IPS-20b (cell line): ENCODE results near the gene VGLL4.
"Not testable (repeated sequence)": the region's sequence is repeated elsewhere in the genome, so short reads cannot be mapped to it uniquely, and the experiment has no call there.

Source experiments
- H3K27ac ChIP-seq: one replicate; pipeline ENCODE4 v1.5.1; 2013; ENCODE audit warnings: low read length
- H3K27me3 ChIP-seq: 2 replicates; pipeline ENCODE4 v1.6.1; 2013; ENCODE audit warnings: mild to moderate bottlenecking, low read length, inconsistent platforms; ENCODE audit not compliant: insufficient read depth
- H3K36me3 ChIP-seq: 2 replicates; pipeline ENCODE4 v1.6.1; 2013; ENCODE audit warnings: low read depth, mild to moderate bottlenecking, inconsistent platforms, low read length, moderate library complexity; ENCODE audit not compliant: insufficient read depth
- H3K4me1 ChIP-seq: 2 replicates; pipeline ENCODE4 v1.6.1; 2013; ENCODE audit warnings: mild to moderate bottlenecking, control low read depth, inconsistent platforms, low read length, moderate library complexity; ENCODE audit not compliant: insufficient read depth
- H3K4me3 ChIP-seq: 2 replicates; pipeline ENCODE4 v1.5.1; 2013; ENCODE audit warnings: mild to moderate bottlenecking, low read length, inconsistent platforms
- H3K9ac ChIP-seq: 2 replicates; pipeline ENCODE4 v1.6.1; 2013; ENCODE audit warnings: low read depth, mild to moderate bottlenecking, inconsistent platforms, low read length, moderate library complexity
- H3K9me3 ChIP-seq: 2 replicates; pipeline ENCODE4 v1.6.1; 2013; ENCODE audit warnings: mild to moderate bottlenecking, low read depth, low read length, inconsistent platforms; ENCODE audit not compliant: insufficient read depth

Gene VGLL4

GRCh38 chr3:11536936-11537612 lies 106.6 kb downstream of the VGLL4 start:
- Histone ChIP-seq H3K9ac (no peak overlapping the region), H3K9me3 (no peaks in the 10 kb centered on the region), H3K4me1 (peaks cover 4% of the 10 kb centered on the region; the same call in 1 of the 2 replicates), H3K4me3 (no peak overlapping the region), H3K27ac (no peak overlapping the region), H3K36me3 (no peaks in the 10 kb centered on the region), H3K27me3 (no peaks in the 10 kb centered on the region)

DNA sequence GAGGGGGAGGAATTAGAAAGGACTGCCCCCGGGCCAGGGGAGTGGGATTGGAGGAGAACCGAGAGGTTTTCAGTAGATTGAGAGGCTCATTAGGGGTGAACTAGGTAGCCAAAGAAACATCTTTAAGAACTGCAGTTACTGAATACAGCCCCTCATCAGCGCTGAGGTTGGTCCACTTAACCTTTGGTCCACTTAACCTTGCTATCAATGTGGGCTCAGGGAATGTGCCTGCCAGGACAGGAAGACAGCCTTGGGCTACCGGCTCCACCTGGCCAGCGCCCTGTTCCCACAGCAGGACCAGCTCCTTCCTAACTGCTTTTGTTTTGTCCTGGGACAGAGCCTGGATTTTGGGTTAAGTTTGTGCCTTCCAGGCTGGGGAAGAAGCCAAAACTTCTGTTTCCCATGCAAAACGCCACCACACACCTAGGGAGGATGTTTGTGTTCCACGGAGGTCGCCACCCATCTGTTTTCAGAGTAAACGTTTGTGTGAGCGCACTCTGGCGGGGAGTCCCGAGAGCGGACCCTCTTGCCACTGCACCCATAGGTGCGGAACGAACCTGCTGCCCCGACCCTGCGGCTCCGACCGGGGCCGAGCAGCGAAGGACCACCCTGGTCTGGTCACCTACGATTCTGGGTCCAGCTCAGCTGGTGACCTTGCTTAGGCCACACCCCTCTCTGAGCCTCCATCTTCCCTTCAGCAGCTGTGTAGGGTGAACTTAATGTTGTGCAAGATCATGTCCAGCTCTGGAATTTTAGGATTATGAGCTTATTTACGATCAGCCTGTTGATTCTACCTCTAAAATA lies 107.4 kb downstream of the VGLL4 start:
- no peaks in the 10 kb centered on the region for H3K27me3 ChIP-seq
- no peak overlapping the region for H3K27ac ChIP-seq
- no peaks in the 10 kb centered on the region for H3K9me3 ChIP-seq
- peaks cover 4% of the 10 kb centered on the region; the same call in 1 of the 2 replicates for H3K4me1 ChIP-seq
- no peak overlapping the region for H3K4me3 ChIP-seq
- H3K36me3 ChIP-seq, result no peaks in the 10 kb centered on the region
- no peak overlapping the region for H3K9ac ChIP-seq

DNA sequence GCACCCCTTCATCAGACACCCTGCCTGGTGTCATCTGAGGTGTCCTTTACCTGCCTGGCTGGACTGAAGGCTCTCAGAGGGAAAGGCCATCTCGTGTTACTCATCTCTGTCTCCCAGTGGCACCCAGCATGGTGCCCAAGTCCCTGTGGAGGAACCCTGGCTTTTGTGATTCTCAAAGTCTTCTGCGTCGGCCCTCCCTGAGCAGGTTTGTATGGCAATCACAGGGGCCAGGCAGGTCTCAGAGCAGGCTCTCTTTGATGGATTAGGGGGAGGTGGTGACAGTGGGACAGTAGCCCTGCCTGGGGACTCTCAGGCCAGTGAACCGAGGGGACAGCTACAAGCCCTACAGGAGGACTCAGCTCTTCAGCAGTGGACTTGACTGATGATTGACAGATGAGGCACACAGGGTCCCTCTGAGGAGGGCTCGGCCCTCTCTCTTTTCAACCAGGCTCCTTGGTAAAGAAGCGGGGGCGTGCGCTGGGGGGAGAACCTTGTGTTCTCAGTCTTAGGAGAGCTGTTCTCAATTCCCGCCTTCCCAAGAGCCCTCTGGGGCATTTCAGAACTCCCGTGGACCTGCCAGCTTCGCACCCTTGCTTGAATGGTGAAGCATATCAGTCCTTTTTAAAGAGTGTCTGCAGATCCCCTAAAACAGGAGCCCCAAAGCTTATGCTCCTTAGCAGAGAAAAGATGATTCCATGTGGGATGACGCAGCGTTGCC lies 108.3 kb downstream of the VGLL4 start:
- H3K36me3 ChIP-seq, result no peaks in the 10 kb centered on the region
- no peak overlapping the region for H3K27ac ChIP-seq
- no peaks in the 10 kb centered on the region for H3K27me3 ChIP-seq
- H3K4me3 ChIP-seq, result no peak overlapping the region
- peaks cover 4% of the 10 kb centered on the region; the same call in 1 of the 2 replicates for H3K4me1 ChIP-seq
- no peak overlapping the region for H3K9ac ChIP-seq
- no peaks in the 10 kb centered on the region for H3K9me3 ChIP-seq

DNA sequence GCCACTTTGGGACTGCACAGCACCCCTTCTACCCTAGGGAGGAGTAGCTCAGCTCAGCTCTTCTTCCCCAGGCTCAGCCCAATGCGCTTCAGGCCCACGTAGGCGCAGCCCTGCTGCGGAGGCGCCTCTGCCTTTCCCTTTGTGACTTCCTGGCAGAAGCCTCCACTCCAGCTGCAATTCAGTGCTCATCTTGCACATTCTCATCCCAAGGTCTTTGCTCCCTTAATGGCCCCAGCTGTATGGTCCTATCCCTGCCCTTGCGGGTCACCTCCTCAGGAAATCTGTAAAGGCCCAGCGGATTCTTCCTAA lies 109.0 kb downstream of the VGLL4 start:
- Histone ChIP-seq H3K27ac (no peak overlapping the region), H3K9ac (no peak overlapping the region), H3K27me3 (no peaks in the 10 kb centered on the region), H3K9me3 (no peaks in the 10 kb centered on the region), H3K4me3 (no peak overlapping the region), H3K36me3 (no peaks in the 10 kb centered on the region), H3K4me1 (peaks cover 4% of the 10 kb centered on the region; the same call in 1 of the 2 replicates)

DNA sequence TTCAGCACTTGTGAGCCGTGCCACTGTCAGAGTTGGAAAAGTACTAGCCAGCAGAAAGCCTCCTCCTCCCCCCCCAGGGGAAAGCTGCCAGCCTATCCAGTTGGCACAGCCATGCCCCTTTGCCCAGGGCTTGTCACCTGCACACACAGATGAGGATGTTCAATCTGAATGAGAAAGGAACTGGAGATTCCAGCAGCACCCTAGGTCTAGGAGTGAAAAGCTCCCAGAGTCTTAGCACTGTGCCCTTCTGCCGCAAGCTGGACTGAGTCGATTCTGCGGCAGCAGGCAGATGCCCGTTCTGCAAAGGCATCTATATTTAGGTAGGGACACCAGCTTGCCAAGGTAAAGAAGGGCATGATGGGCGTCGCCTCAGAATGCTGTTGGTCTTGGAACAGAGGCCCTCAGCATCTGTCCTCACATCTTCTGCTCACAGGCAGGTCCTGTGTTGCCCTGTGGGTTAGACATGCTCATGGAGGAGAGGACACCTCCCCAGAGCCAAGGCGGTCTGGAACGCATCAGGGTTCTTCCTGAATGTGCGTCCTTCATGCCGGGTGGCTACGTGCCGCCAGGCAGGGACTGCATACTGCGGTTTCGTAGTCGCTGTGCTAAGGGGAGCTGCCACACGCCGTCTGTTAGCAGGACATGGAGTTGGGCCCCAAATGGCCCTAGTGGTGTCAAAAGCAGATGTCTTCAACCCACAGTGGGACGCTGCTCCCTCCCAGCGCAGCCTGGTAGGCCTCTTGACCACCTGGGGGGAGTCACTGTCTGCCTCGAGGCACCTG lies 109.5 kb downstream of the VGLL4 start:
- no peak overlapping the region for H3K27ac ChIP-seq
- no peaks in the 10 kb centered on the region for H3K9me3 ChIP-seq
- H3K4me1 ChIP-seq, result peaks cover 4% of the 10 kb centered on the region; the same call in 1 of the 2 replicates
- no peak overlapping the region for H3K4me3 ChIP-seq
- no peaks in the 10 kb centered on the region for H3K36me3 ChIP-seq
- H3K9ac ChIP-seq, result no peak overlapping the region
- no peaks in the 10 kb centered on the region for H3K27me3 ChIP-seq

DNA sequence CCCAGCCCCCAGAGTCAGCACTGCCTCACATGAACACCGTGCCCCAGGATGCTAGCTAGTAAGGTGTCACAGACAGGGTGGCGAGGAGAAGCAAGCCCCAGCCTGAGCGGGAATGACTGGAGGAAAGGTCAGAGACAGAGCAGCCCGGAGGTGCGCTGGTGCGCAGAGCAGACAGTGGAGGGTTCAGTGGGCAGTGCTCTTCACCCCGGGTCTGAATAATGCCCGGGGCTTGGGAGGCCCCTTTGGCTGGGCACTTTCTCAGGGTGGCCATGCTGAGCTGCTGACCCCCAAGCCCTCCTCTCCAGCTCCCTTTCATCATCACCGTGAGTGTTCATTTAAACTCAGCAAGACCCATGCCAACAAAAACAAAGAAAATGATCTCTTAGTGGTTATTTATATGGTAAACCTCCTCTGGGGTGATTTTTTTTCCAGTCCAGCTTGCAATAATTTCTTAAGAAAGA lies 110.8 kb downstream of the VGLL4 start:
- H3K4me3 ChIP-seq, result no peak overlapping the region
- no peaks in the 10 kb centered on the region for H3K27me3 ChIP-seq
- no peaks in the 10 kb centered on the region for H3K9me3 ChIP-seq
- peaks cover 4% of the 10 kb centered on the region; the same call in 1 of the 2 replicates for H3K4me1 ChIP-seq
- no peak overlapping the region; the same call in 1 of the 2 replicates for H3K9ac ChIP-seq
- no peak overlapping the region for H3K27ac ChIP-seq
- no peaks in the 10 kb centered on the region for H3K36me3 ChIP-seq

DNA sequence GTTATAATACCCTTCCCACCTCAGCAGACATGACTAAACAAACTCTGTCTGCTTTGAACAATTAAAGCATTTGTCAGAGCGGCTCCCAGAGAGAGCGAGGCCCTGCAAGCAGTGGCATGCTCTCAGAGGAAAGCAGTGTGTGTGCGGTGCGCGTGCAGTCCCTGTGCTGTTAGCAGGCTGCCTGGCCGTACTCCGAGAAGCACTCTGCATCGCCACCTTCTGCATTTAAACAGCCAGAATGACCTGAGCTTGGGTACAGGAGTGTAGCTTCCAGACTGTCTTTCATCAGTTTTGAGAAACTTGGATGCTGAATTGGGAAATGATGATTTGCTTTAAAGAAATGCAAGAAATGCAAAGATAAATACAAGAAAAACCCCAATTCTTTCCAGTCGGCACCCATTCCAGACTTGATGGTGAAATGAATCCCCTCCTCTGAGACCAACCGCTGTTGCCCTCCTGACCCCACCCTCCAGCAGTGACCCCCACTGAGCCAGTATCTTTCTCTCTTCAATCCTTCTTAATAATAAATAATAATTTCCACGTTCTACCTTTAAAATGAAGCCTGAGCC lies 113.5 kb downstream of the VGLL4 start:
- no peak overlapping the region for H3K4me3 ChIP-seq
- H3K9ac ChIP-seq, result no peak overlapping the region
- H3K27ac ChIP-seq, result no peak overlapping the region
- peaks cover 4% of the 10 kb centered on the region; the same call in 1 of the 2 replicates for H3K4me1 ChIP-seq
- no peaks in the 10 kb centered on the region for H3K27me3 ChIP-seq
- no peaks in the 10 kb centered on the region for H3K36me3 ChIP-seq
- H3K9me3 ChIP-seq, result no peaks in the 10 kb centered on the region

GRCh38 chr3:11529281-11529680 lies 114.4 kb downstream of the VGLL4 start:
- H3K27me3 ChIP-seq, result no peaks in the 10 kb centered on the region
- H3K4me1 ChIP-seq, result peaks cover 4% of the 10 kb centered on the region; the same call in 1 of the 2 replicates
- no peak overlapping the region for H3K9ac ChIP-seq
- H3K4me3 ChIP-seq, result no peak overlapping the region
- H3K27ac ChIP-seq, result no peak overlapping the region
- H3K9me3 ChIP-seq, result no peaks in the 10 kb centered on the region
- no peaks in the 10 kb centered on the region for H3K36me3 ChIP-seq

DNA sequence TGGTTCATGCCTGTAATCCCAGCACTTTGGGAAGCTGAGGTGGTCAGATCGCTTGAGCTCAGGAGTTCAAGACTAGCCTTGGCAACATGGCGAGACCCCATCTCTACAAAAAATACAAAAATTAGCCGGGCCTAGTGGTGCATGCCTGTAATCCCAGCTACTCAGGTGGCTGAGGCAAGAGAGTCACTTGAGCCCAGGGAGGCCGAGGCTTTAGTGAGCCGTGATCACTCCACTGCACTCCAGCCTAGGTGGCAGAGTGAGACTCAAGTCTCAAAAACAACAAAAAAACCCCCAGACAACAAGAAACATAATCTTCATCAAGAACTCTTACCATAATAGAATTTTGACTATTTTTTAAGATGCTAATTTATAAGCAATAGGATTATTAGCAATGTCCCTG lies 117.6 kb downstream of the VGLL4 start:
- H3K4me1 ChIP-seq, H3K36me3 ChIP-seq: not testable (repeated sequence)

GRCh38 chr3:11523572-11524101 lies 120.1 kb downstream of the VGLL4 start:
- H3K36me3 ChIP-seq, result no peaks in the 10 kb centered on the region
- H3K4me1 ChIP-seq, result no peaks in the 10 kb centered on the region
- no peak overlapping the region for H3K4me3 ChIP-seq
- H3K9me3 ChIP-seq, result no peaks in the 10 kb centered on the region
- H3K27me3 ChIP-seq, result no peaks in the 10 kb centered on the region
- no peak overlapping the region for H3K9ac ChIP-seq
- no peak overlapping the region for H3K27ac ChIP-seq

More for the DNA sequence above, 117.6 kb downstream of the VGLL4 start:
- not testable (repeated sequence) for H3K9ac ChIP-seq, H3K27ac ChIP-seq, H3K9me3 ChIP-seq, H3K4me3 ChIP-seq, H3K27me3 ChIP-seq
